ENCODE measurements around the gene PLA2R1.

- TF ChIP-seq CTCF (conservative IDR thresholded peaks at IDR 0.05; ENCODE audit: low read length) (no peak), EZH2phosphoT487 (IDR thresholded peaks at IDR 0.05; ENCODE audit: borderline replicate concordance) (no peak)
Measured at GRCh38 chr2:159946326-159946999, 116.0 kb downstream of the PLA2R1 start.

Data from Loucy (cell line).